Measurements from ENCODE around the gene ZNF264. TPM values are rescaled to one million over a fixed set of nuclear protein-coding genes. Genes with fewer than 3 reads are reported as not detected.

The ZNF264 gene
- total RNA-seq, result 43.1 and 46.1 TPM in 2 replicates

DNA sequence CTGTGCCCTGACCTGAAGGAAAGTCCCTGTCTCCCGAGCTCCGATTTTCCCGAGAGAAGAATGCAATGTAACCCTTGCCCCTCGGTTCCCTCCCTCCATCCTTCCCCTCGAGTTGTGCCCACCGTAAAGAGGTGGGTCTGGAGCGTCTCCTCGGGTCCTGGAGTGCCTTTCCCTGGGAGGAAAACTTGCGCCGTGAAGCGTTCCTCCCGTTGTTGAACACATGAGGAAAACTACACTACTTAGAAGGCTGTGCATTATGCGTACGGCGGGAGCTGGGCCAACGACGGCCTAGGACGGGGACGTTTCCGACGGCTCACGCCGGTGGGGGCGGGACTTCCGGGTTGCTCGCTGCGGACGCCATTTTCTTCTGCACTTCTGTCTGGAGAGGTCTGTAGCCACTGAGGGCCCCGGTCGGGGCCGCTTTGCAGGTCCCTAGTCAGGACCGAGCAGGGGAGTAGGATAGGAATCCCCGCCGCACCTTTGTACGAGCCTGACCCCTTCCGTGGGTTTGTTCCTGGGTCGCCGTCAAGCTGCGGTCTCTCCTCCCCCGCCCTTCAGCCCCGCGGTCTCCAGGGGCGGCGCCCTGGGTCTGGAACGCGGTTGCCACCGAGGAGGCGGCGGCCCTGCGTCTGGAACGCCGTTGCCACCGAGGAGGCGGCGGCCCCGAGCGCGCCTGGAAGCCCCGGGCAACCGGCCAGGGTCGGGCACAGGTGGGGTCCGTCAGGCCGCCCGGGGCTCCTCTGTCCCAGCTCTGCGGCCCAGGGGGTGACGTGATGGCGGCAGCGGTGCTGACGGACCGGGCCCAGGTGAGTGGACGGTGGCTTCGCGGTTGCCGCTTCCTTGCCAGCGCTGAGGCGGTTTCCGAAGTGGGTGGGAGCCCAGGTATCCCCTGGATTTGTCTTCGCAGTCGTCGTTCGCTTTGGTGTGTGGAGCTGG is at the start of gene ZNF264:
ZNF264 (plus strand) TSS at position 360 of the 936 bp plus-strand sequence; CDS start at position 774, 414 bp downstream.
- Histone ChIP-seq H3K27me3 (ENCODE audit: control insufficient read depth, insufficient read depth, low read length) (no peaks in the 10 kb centered on the region), H3K4me3 (ENCODE audit: low read depth, low read length) (peak within 1 kb of the TSS; percentile 78), H3K36me3 (ENCODE audit: control insufficient read depth, insufficient read depth, low read length) (peaks cover 8% of the 10 kb centered on the region)
- TF ChIP-seq CTCF (IDR thresholded peaks at IDR 0.05; ENCODE audit: insufficient read depth, low read length, severe bottlenecking), result peak; percentile 7
- FAIRE-seq (no peak), DNase-seq (ENCODE audit: low read depth) (peak; percentile 70)

GRCh38 chr19:57141699-57142098 is 49.6 kb upstream of the ZNF264 start:
- Histone ChIP-seq H3K27me3 (ENCODE audit: control insufficient read depth, insufficient read depth, low read length) (no peaks in the 10 kb centered on the region), H3K4me3 (ENCODE audit: low read depth, low read length) (no peak overlapping the region), H3K36me3 (ENCODE audit: control insufficient read depth, insufficient read depth, low read length) (no peaks in the 10 kb centered on the region)
- FAIRE-seq (no peak), DNase-seq (ENCODE audit: low read depth) (no peak)
- no peak for TF ChIP-seq CTCF (IDR thresholded peaks at IDR 0.05; ENCODE audit: insufficient read depth, low read length, severe bottlenecking)

- Histone ChIP-seq H3K27me3 (ENCODE audit: control insufficient read depth, insufficient read depth, low read length) (no peaks in the 10 kb centered on the region), H3K36me3 (ENCODE audit: control insufficient read depth, insufficient read depth, low read length) (no peaks in the 10 kb centered on the region), H3K4me3 (ENCODE audit: low read depth, low read length) (no peak overlapping the region)
- no peak for TF ChIP-seq CTCF (IDR thresholded peaks at IDR 0.05; ENCODE audit: insufficient read depth, low read length, severe bottlenecking)
- FAIRE-seq, result no peak
- DNase-seq (ENCODE audit: low read depth), result no peak
Measured at GRCh38 chr19:57152921-57153320, 38.4 kb upstream of the ZNF264 start.

DNA sequence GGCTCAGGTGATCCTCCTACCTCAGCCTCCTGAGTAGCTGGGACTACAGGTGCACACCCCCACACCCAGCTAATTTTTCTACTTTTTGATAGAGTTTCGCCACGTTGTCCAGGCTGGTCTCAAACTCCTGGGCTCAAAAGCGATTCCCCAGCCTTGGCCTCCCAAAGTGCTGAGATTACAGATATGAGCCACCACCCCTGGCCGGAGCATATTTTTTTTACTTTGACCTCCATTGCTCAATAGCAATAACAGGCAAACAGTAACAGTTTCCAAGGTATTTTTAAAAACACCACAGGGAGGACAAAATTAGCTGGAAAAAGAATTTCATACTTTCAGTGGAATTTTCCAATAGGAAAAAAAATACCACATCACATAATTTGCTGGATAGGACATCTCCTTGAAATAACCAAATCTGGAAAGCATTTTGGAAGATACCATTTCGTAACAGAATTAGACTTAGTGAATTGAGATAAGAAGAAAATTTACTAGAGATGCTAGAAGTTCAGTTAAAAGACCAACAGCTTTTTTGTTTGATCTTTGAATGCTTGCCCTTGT is 29.2 kb upstream of the ZNF264 start:
- H3K4me3 ChIP-seq (ENCODE audit: low read depth, low read length), result no peak overlapping the region
- no peaks in the 10 kb centered on the region for H3K36me3 ChIP-seq (ENCODE audit: control insufficient read depth, insufficient read depth, low read length)
- TF ChIP-seq CTCF (IDR thresholded peaks at IDR 0.05; ENCODE audit: insufficient read depth, low read length, severe bottlenecking), result no peak
- no peaks in the 10 kb centered on the region for H3K27me3 ChIP-seq (ENCODE audit: control insufficient read depth, insufficient read depth, low read length)
- FAIRE-seq (no peak), DNase-seq (ENCODE audit: low read depth) (no peak)

DNA sequence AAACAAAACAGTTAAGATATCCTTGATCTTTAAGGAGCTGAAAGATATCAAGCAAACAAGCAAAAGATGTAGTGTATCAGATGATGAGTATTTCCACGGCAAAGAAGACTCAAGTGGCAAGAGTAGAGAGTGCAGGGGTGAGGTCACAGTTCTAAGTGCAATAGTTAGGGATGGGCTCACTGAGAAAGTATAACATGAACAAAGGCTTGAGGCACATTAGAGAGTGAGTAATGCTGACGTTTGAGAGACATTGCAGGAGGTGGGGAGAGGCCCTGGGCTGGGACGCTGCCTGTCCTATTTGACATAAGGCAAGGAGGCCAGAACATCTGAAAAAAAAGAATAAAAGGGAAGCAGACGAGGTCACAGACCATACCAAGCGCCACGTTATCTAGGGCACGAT is 25.5 kb upstream of the ZNF264 start:
- no peak overlapping the region for H3K4me3 ChIP-seq (ENCODE audit: low read depth, low read length)
- DNase-seq (ENCODE audit: low read depth) (peak; percentile 50), FAIRE-seq (peak; percentile 83)
- H3K36me3 ChIP-seq (ENCODE audit: control insufficient read depth, insufficient read depth, low read length), result no peaks in the 10 kb centered on the region
- no peak for TF ChIP-seq CTCF (IDR thresholded peaks at IDR 0.05; ENCODE audit: insufficient read depth, low read length, severe bottlenecking)
- no peaks in the 10 kb centered on the region for H3K27me3 ChIP-seq (ENCODE audit: control insufficient read depth, insufficient read depth, low read length)
